Fibroblast of skin of scalp (primary cell): ENCODE measurements around the gene VSIG4.
"Not testable (repeated sequence)": the region's sequence is repeated elsewhere in the genome, so short reads cannot be mapped to it uniquely, and the experiment has no call there.

Source experiments
- DNase-seq: peaks from one replicate; pipeline ENCODE4 v3.0.0-alpha.2; 2013

The VSIG4 gene

DNA sequence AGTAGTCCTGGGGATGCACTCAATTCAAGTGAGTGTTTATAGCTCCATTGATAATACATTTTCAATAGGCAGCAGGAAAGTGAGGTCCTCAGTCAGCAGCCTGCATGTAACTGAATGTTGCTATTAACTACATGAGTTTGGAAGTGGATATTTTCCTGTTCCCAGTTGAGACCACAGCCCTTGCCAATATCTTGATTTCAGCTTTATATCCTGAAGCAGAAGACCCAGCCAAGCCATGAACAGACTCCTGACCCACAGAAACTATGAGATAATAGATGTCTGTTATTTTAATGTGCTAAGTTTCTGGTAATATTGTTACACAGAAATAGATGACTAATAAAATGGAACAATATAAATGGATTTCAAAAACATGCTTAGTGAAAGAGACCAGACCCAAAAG is 63.7 kb downstream of the VSIG4 start:
- DNase-seq, result no peak

DNA sequence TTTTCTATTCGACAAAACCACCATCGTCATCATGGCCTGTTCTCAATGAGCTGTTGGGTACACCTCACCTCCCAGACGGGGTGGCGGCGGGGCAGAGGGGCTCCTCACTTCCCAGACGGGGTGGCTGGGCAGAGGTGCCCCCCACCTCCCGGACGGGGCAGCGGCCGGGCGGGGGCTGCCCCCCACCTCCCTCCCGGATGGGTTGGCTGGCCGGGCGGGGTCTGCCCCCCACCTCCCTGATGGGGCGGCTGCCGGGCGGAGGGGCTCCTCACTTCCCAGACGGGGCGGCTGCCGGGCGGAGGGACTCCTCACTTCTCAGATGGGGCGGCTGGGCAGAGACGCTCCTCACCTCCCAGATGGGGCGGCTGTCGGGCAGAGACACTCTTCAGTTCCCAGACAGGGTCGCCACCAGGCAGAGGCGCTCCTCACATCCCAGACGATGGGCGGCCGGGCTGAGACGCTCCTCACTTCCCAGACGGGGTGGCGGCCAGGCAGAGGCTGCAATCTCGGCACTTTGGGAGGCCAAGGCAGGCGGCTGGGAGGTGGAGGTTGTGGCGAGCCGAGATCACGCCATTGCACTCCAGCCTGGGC is 64.6 kb downstream of the VSIG4 start:
- DNase-seq, result not testable (repeated sequence)
